ENCODE data around the gene AHNAK.

The AHNAK gene

DNA sequence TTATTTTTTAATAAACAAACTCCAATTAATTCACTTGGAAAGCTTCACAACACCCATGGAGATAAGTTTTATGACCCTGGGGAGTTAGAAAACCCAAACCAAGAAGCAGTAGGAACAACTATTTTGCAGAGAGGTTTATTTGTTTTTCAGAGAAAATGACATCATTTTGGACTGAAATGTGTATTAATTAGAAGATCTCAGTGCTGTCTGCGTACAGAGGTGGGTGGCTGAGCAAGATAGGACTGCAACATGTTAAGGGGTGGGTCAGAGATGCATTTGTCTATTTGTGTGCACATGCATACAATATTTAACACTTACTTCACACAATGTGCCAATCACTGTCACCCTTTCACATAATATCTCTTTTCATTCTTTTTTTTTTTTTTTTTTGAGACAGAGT, 126.7 kb downstream of the AHNAK start:
- ATAC-seq: no peak
- TF ChIP-seq ZNF565 (CRISPR knock-in tag; conservative IDR thresholded peaks at IDR 0.05; ENCODE audit: low read depth) (no peak), ESRRG (CRISPR knock-in tag; IDR thresholded peaks at IDR 0.05) (no peak), BACH2 (CRISPR knock-in tag; IDR thresholded peaks at IDR 0.05; ENCODE audit: borderline replicate concordance) (no peak), GLIS3 (CRISPR knock-in tag; IDR thresholded peaks at IDR 0.05) (no peak), ZNF8 (CRISPR knock-in tag; IDR thresholded peaks at IDR 0.05) (no peak), CSDC2 (CRISPR knock-in tag; IDR thresholded peaks at IDR 0.05) (no peak)

DNA sequence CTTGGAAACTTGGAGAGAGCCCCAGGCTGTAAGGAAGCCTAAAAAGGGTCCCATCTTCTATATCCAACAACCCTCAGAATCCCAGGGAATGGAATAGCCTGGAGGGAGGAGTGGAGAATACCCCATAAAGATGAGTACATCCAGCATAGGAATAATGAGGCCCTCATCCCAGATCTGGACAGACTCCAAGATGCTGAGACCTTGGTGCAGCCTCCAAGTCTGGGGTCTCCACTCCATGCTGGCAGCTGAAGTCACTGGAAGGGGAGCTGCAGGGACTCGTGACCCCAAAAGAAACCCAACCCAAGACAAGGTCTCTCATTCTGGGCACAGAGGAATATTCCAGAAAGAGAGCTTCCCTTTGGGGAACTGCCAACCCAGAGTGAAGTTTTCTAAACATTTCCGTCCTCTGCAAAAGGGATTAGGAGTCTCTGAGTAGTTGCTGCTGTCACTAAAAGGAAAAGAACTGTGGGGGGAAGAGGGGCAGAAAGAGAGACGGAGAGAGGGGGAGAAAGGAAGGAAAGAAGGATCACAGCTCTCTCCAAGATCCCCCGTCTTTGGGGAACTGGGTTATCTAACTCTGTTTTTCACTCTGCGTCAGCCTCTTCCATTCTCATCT, 127.2 kb downstream of the AHNAK start:
- TF ChIP-seq ISL1 (CRISPR knock-in tag; IDR thresholded peaks at IDR 0.05) (no peak), ZNF565 (CRISPR knock-in tag; conservative IDR thresholded peaks at IDR 0.05; ENCODE audit: low read depth) (no peak), OSR1 (CRISPR knock-in tag; IDR thresholded peaks at IDR 0.05) (no peak), TCF4 (CRISPR knock-in tag; IDR thresholded peaks at IDR 0.05; ENCODE audit: borderline replicate concordance) (no peak), CSDC2 (CRISPR knock-in tag; IDR thresholded peaks at IDR 0.05) (no peak), ZC3H10 (CRISPR knock-in tag; IDR thresholded peaks at IDR 0.05) (no peak), PPARA (CRISPR knock-in tag; IDR thresholded peaks at IDR 0.05; ENCODE audit: borderline replicate concordance) (no peak), CREB5 (CRISPR knock-in tag; IDR thresholded peaks at IDR 0.05; ENCODE audit: low read depth) (no peak), SNAI2 (CRISPR knock-in tag; IDR thresholded peaks at IDR 0.05) (no peak), RARB (CRISPR knock-in tag; IDR thresholded peaks at IDR 0.05) (no peak), ARNTL (CRISPR knock-in tag; IDR thresholded peaks at IDR 0.05; ENCODE audit: borderline replicate concordance, low read depth) (no peak), ZFP3 (CRISPR knock-in tag; IDR thresholded peaks at IDR 0.05) (no peak), CSRNP3 (CRISPR knock-in tag; IDR thresholded peaks at IDR 0.05) (no peak), ESRRG (CRISPR knock-in tag; IDR thresholded peaks at IDR 0.05) (no peak)
- TF ChIP-seq, protein P1, sequence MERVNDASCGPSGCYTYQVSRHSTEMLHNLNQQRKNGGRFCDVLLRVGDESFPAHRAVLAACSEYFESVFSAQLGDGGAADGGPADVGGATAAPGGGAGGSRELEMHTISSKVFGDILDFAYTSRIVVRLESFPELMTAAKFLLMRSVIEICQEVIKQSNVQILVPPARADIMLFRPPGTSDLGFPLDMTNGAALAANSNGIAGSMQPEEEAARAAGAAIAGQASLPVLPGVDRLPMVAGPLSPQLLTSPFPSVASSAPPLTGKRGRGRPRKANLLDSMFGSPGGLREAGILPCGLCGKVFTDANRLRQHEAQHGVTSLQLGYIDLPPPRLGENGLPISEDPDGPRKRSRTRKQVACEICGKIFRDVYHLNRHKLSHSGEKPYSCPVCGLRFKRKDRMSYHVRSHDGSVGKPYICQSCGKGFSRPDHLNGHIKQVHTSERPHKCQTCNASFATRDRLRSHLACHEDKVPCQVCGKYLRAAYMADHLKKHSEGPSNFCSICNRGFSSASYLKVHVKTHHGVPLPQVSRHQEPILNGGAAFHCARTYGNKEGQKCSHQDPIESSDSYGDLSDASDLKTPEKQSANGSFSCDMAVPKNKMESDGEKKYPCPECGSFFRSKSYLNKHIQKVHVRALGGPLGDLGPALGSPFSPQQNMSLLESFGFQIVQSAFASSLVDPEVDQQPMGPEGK (CRISPR knock-in tag; IDR thresholded peaks at IDR 0.05; ENCODE audit: borderline replicate concordance): no peak
- no peak for ATAC-seq

- no peak for ATAC-seq
- TF ChIP-seq BACH2 (CRISPR knock-in tag; IDR thresholded peaks at IDR 0.05; ENCODE audit: borderline replicate concordance) (no peak), ZFP3 (CRISPR knock-in tag; IDR thresholded peaks at IDR 0.05) (no peak), ESRRG (CRISPR knock-in tag; IDR thresholded peaks at IDR 0.05) (no peak), RARB (CRISPR knock-in tag; IDR thresholded peaks at IDR 0.05) (no peak), ZNF70 (CRISPR knock-in tag; IDR thresholded peaks at IDR 0.05) (no peak), ZNF565 (CRISPR knock-in tag; conservative IDR thresholded peaks at IDR 0.05; ENCODE audit: low read depth) (no peak), CSRNP3 (CRISPR knock-in tag; IDR thresholded peaks at IDR 0.05) (no peak), PPARA (CRISPR knock-in tag; IDR thresholded peaks at IDR 0.05; ENCODE audit: borderline replicate concordance) (no peak), ARNTL (CRISPR knock-in tag; IDR thresholded peaks at IDR 0.05; ENCODE audit: borderline replicate concordance, low read depth) (no peak), GLIS3 (CRISPR knock-in tag; IDR thresholded peaks at IDR 0.05) (no peak), ZNF8 (CRISPR knock-in tag; IDR thresholded peaks at IDR 0.05) (no peak), CSDC2 (CRISPR knock-in tag; IDR thresholded peaks at IDR 0.05) (no peak)
- TF ChIP-seq, protein P2, sequence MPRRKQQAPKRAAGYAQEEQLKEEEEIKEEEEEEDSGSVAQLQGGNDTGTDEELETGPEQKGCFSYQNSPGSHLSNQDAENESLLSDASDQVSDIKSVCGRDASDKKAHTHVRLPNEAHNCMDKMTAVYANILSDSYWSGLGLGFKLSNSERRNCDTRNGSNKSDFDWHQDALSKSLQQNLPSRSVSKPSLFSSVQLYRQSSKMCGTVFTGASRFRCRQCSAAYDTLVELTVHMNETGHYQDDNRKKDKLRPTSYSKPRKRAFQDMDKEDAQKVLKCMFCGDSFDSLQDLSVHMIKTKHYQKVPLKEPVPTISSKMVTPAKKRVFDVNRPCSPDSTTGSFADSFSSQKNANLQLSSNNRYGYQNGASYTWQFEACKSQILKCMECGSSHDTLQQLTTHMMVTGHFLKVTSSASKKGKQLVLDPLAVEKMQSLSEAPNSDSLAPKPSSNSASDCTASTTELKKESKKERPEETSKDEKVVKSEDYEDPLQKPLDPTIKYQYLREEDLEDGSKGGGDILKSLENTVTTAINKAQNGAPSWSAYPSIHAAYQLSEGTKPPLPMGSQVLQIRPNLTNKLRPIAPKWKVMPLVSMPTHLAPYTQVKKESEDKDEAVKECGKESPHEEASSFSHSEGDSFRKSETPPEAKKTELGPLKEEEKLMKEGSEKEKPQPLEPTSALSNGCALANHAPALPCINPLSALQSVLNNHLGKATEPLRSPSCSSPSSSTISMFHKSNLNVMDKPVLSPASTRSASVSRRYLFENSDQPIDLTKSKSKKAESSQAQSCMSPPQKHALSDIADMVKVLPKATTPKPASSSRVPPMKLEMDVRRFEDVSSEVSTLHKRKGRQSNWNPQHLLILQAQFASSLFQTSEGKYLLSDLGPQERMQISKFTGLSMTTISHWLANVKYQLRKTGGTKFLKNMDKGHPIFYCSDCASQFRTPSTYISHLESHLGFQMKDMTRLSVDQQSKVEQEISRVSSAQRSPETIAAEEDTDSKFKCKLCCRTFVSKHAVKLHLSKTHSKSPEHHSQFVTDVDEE (CRISPR knock-in tag; IDR thresholded peaks at IDR 0.05): no peak
- TF ChIP-seq, protein P3, sequence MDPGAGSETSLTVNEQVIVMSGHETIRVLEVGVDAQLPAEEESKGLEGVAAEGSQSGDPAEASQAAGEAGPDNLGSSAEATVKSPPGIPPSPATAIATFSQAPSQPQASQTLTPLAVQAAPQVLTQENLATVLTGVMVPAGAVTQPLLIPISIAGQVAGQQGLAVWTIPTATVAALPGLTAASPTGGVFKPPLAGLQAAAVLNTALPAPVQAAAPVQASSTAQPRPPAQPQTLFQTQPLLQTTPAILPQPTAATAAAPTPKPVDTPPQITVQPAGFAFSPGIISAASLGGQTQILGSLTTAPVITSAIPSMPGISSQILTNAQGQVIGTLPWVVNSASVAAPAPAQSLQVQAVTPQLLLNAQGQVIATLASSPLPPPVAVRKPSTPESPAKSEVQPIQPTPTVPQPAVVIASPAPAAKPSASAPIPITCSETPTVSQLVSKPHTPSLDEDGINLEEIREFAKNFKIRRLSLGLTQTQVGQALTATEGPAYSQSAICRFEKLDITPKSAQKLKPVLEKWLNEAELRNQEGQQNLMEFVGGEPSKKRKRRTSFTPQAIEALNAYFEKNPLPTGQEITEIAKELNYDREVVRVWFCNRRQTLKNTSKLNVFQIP (CRISPR knock-in tag; IDR thresholded peaks at IDR 0.05; ENCODE audit: borderline replicate concordance, low read depth): no peak
These were observed 127.9 kb downstream of the AHNAK start, which contains the start of gene SCGB1A1 for GRCh38 chr11:62418733-62419132. Gene SCGB1A1 (plus strand): TSS chr11:62419033. CDS start chr11:62419096, 63 bp downstream.

All from SK-N-SH treated with all-trans-retinoic acid at 6 μM for 48 hours (cell line).